ENCODE measurements around the gene TBX2. TPM values are rescaled to one million over a fixed set of nuclear protein-coding genes. Genes with fewer than 3 reads are reported as not detected.

Gene TBX2
- total RNA-seq, 1 donor from 2014 or later: 16.1 TPM

DNA sequence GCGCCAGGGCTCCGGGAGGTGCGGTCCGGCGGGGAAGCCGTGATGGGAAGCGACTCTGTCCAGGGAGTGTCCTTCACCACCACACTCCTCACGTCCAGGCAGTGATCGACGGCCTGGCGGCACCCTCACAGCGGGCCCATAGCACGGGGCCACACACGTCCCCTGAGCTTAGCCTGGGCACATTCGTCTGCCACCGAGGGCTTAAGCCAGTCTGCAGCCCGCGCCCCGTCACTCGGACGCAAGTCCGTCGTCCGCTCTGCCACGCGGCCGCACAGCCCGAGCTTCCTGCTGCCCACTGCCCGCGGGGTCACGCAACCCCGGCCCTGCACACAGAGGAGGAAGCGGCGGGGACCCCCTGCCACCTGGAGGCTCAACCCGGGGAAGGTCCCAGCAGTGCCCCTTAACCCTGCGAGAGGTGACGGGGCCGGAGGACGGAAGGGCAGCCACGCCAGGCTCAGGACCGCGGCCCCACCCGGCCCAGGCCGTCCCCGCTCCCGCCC lies 3.0 kb upstream of the TBX2 start:
- peaks cover 77% of the 10 kb centered on the region for H3K27me3 Mint-ChIP-seq (ENCODE audit: low read depth)
- no peaks in the 10 kb centered on the region for H3K9me3 Mint-ChIP-seq
- DNase-seq (ENCODE audit: low read depth, low spot score): no peak
- peaks cover 50% of the 10 kb centered on the region for H3K4me1 Mint-ChIP-seq
- TF ChIP-seq, protein P1, sequence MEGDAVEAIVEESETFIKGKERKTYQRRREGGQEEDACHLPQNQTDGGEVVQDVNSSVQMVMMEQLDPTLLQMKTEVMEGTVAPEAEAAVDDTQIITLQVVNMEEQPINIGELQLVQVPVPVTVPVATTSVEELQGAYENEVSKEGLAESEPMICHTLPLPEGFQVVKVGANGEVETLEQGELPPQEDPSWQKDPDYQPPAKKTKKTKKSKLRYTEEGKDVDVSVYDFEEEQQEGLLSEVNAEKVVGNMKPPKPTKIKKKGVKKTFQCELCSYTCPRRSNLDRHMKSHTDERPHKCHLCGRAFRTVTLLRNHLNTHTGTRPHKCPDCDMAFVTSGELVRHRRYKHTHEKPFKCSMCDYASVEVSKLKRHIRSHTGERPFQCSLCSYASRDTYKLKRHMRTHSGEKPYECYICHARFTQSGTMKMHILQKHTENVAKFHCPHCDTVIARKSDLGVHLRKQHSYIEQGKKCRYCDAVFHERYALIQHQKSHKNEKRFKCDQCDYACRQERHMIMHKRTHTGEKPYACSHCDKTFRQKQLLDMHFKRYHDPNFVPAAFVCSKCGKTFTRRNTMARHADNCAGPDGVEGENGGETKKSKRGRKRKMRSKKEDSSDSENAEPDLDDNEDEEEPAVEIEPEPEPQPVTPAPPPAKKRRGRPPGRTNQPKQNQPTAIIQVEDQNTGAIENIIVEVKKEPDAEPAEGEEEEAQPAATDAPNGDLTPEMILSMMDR (conservative IDR thresholded peaks at IDR 0.05): no peak
- no peak overlapping the region for H3K27ac Mint-ChIP-seq (ENCODE audit: unreplicated experiment)
- H3K4me3 Mint-ChIP-seq: no peak overlapping the region
- peaks cover 5% of the 10 kb centered on the region for H3K36me3 Mint-ChIP-seq (ENCODE audit: low read depth)

DNA sequence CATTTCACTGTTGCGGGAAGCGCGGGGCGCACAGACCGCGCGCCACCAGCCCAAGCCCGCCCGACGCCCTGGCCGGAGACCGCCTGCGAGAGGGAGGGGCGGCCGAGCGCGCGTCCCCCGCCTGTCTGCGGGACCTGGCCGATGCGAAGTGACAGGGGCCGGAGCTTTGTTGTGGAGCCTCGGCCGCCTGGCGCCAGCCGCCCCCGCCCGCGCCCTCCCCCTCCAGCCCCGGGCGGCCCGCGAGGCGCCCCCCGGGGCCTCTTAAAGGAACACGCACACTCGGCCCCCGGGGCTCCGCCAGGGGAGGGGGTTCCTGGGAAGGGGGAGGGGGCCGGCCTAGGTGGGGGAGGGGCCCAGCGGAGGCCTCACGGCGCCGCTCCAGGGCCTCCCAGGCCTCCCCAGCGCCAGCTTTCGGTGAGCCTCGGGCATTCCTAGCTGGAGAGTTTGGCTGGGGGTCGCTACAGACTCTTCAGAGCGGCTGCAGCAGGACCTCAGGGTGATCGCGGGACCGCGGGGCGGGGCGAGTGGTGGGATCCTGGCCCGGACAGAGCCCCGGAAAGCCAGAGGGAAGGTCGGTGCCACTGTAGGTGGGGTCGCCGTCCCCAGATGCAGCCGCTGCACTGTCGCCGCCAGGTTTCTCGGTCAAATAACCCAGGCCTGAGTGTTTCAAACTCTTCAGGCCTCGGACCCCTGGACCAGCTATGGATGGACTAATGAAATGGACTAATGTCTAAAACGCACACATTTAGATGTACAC lies 2.4 kb upstream of the TBX2 start:
- peaks cover 5% of the 10 kb centered on the region for H3K36me3 Mint-ChIP-seq (ENCODE audit: low read depth)
- DNase-seq (ENCODE audit: low read depth, low spot score): no peak
- H3K4me1 Mint-ChIP-seq: peaks cover 51% of the 10 kb centered on the region
- no peak overlapping the region for H3K27ac Mint-ChIP-seq (ENCODE audit: unreplicated experiment)
- H3K4me3 Mint-ChIP-seq: peak overlapping the region; percentile 89
- TF ChIP-seq, protein P1 (conservative IDR thresholded peaks at IDR 0.05): no peak
- no peaks in the 10 kb centered on the region for H3K9me3 Mint-ChIP-seq
- peaks cover 79% of the 10 kb centered on the region for H3K27me3 Mint-ChIP-seq (ENCODE audit: low read depth)

DNA sequence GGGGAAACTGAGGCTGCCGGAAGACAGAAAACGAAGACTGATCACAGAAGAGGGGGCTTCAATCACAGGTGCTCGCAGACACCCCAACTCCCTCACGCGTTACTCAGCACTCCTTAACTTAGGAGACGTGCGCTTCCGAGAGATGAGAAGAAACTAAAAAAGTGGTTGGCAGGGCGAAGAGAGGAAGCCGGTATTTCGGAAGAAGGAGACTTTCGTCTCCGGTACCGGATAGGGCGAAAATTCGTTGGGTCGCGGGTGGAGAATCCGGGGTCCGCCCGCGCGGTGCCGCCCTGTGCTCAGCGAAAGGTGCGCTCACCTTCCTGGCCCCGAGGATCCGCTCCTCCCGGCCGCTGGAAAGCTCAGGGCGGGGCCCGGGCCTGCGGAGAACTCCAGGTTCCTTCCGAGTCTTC lies 917 bp upstream of the TBX2 start:
- peaks cover 14% of the 10 kb centered on the region for H3K36me3 Mint-ChIP-seq (ENCODE audit: low read depth)
- DNase-seq (ENCODE audit: low read depth, low spot score): no peak
- no peak overlapping the region for H3K27ac Mint-ChIP-seq (ENCODE audit: unreplicated experiment)
- peak overlapping the region; percentile 89 for H3K4me3 Mint-ChIP-seq
- H3K27me3 Mint-ChIP-seq (ENCODE audit: low read depth): peaks cover 80% of the 10 kb centered on the region
- H3K4me1 Mint-ChIP-seq: peaks cover 57% of the 10 kb centered on the region
- TF ChIP-seq, protein P1 (conservative IDR thresholded peaks at IDR 0.05): no peak
- H3K9me3 Mint-ChIP-seq: no peaks in the 10 kb centered on the region

DNA sequence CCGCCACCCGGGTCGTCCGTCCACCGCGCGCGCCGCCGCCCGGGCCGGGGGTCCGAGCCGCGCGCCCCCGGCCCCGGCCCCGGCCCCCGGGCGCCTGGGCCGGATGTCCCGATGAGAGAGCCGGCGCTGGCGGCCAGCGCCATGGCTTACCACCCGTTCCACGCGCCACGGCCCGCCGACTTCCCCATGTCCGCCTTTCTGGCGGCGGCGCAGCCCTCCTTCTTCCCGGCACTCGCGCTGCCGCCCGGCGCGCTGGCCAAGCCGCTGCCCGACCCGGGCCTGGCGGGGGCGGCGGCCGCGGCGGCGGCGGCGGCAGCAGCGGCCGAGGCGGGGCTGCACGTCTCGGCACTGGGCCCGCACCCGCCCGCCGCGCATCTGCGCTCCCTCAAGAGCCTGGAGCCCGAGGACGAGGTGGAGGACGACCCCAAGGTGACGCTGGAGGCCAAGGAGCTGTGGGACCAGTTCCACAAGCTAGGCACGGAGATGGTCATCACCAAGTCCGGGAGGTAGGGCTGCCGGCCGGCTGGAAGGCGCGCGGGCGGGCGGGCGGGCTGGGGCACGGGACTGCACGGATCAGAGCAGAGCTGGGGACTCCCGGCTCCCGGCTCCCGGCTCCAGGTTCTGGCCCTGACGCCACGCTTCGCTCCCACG lies 548 bp downstream of the TBX2 start:
- H3K4me3 Mint-ChIP-seq: peak overlapping the region; percentile 88
- peaks cover 45% of the 10 kb centered on the region for H3K4me1 Mint-ChIP-seq
- DNase-seq (ENCODE audit: low read depth, low spot score): no peak
- no peaks in the 10 kb centered on the region for H3K9me3 Mint-ChIP-seq
- H3K27ac Mint-ChIP-seq (ENCODE audit: unreplicated experiment): no peak overlapping the region
- TF ChIP-seq, protein P1 (conservative IDR thresholded peaks at IDR 0.05): no peak
- peaks cover 80% of the 10 kb centered on the region for H3K27me3 Mint-ChIP-seq (ENCODE audit: low read depth)
- H3K36me3 Mint-ChIP-seq (ENCODE audit: low read depth): peaks cover 17% of the 10 kb centered on the region

DNA sequence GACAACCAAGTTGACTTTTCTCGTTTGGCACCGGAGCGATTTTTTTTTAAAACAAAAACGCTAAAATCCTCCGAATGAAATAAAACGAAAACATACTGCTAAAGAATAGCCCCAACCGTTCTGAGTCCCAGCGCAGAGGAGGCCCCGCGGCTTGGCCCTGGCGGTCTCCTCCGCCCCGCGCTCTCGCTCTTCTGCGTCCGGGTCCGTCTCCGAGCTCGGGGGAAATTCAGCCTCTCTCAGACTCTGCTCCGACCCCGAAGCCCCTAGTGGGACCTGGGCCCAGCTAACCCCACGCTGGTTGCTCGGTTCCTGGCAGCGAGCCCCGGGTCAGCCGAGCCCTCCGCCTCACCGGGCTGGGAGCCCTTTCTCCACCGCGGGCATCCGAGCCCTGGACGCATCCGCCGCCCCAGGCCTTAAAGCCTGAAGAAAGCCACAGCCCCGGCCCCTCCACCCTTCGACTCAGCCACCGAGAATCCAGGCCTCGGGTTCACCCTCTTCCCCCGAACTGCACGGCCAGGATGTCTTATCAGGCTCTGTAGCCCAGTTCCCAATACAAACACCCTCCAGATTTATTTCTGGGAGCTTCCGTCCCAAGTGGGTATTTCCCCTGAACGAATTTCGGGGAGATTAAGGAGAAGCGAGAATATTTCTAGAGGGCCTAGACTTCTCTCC lies 1.2 kb downstream of the TBX2 start:
- Mint-ChIP-seq H3K36me3 (ENCODE audit: low read depth) (peaks cover 17% of the 10 kb centered on the region), H3K4me1 (peaks cover 40% of the 10 kb centered on the region), H3K27ac (ENCODE audit: unreplicated experiment) (no peak overlapping the region), H3K27me3 (ENCODE audit: low read depth) (peaks cover 78% of the 10 kb centered on the region), H3K4me3 (peak overlapping the region; percentile 88), H3K9me3 (no peaks in the 10 kb centered on the region)
- DNase-seq (ENCODE audit: low read depth, low spot score): no peak
- TF ChIP-seq, protein P1 (conservative IDR thresholded peaks at IDR 0.05): no peak

All from neural crest cell (in vitro differentiated cells).